ENCODE results near the gene WIZ.
"Not testable (repeated sequence)": the region's sequence is repeated elsewhere in the genome, so short reads cannot be mapped to it uniquely, and the experiment has no call there.

The WIZ gene

DNA sequence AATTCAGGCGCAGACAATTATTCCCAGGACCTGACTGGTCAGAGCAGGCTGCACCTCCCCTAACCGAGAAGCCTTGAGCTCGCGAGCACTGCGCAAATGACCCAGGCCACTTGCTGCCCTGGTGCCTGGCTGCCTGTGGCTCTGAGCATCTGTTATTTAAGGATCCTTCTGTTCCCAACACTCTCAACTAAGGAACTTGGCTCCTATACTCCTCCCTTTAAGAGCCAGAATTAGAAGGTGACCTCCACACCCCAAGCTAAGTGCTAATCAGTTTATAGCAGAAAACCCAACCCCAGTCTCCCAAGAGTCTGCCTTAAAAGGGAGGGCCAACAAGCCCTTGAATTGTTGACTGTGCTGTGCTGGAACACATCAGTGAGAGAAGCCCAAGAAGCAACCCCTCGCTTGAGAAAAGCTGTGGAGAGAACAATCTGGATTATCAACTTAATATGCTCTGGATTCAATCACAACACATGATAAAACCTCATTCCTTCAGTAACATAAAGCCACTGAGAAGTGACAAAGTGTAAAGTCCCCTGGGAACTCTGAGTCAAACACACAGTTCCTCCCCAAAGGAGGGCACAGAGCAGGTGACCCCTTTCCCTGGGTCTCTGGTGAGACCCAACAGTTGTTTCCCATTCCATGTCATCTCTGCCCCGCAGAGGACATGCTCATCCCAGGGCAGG, 45.5 kb downstream of the WIZ start:
- DNase-seq (ENCODE audit: low spot score): no peak

DNA sequence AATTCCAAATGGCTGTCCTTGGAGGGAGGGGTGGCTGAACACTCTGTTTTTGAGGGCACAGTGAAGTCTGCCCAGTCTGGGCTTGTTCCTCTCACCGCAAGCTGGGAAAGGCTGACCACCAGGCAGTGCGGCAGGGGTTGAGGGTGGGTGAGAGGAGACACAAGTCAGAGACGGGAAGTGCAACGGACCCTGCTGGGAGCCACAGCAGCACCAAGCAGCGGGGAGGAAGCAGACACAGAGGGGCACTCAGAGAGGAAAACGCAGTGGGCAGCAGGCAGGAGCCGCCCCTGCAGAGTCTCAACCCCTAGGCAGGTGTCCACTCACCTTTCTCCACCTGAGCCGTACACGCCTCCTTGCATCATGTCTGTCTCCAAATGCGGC, 46.6 kb downstream of the WIZ start:
- no peak for DNase-seq (ENCODE audit: low spot score)

DNA sequence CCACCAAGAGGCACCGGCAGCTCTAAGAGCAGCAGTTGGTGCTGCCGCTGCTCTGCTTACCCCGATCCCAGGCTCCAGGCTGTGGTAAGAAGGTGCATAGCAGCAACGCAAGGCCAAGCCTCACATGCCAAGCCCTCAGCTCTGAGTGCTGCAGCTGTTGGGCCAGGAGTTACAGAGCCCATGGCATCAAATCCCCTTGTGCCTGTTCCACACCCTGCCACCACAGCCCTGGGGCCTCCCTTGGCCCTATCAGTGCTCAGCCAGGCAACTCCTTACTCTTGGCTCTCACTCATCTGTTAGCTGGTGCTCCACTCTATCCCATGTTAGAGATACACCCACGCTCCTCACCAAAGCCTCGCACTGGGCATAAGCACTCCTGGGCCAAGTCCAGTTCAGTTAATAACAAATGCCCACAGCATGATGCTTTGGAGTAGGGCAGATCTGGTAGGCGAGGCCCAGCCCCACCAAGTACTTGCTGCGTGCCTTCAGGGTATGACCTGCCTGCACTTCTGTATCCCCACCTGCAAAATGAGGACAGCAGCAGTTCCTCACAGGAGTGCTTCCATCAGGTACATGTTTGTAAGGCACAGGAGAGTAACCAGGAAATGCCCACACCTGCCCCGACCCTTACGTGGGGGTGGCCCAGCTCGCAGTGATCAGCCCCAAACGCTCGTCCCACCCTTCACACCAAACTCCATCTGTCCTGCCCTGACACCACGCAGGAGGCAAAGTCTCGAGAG, 47.2 kb downstream of the WIZ start:
- DNase-seq (ENCODE audit: low spot score): no peak

DNA sequence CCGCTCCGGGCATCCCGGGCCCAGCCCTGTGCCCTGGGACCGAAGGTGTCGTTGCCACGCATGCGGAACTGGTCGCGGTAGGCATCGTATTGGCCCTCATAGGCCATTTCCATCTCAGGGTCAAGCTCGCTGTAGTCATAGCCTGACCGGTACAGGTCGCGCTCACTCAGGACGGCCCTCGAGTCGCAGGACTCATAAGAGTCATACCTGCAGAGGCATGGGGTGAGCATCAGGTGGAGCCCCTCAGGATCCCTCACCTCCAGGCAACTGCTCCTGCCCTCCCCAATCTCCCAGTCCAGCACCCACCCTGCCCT, 48.4 kb downstream of the WIZ start:
- DNase-seq (ENCODE audit: low spot score): no peak

DNA sequence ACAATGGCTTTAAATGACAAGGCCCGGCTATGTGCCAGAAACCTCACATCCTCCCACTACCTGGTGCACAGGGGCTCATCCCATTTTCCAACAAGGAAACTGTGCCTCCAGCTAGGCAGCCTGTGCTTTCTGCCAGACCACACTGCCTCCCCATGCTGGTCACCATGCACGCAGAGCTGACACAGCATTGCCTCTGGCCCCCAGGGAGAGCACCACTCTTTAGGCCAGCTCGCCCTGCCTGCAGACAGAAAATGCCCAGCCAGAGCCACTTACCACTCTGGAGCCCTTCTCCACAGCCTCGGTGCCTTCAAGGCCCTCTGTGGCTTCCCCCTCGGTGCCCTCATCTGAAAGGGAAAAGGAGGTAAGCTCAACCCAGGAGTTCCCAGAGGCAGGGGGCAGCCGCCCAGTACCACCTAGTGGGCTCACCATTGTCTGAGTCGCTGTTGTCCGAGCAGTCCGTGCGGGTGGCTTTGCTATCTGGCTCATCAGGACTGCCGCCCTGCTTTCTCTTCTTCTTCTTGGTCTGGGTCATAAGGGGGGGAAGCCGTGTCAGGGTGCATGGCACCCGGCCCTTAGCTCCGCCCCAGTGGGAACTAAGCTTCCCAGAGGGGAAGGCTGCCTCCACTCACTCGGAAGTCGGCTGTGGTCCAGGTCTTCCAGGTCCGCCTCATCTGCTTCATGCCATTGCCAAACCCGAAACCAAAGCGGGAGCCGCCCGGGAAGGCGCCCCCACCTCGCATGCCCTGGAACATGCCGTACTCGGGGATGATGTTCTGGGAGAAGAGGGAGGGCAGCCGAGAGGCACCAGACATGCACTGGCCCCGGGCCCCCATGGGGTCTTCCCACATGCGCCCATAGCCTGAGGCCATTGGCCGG, 49.0 kb downstream of the WIZ start:
- no peak for DNase-seq (ENCODE audit: low spot score)

DNA sequence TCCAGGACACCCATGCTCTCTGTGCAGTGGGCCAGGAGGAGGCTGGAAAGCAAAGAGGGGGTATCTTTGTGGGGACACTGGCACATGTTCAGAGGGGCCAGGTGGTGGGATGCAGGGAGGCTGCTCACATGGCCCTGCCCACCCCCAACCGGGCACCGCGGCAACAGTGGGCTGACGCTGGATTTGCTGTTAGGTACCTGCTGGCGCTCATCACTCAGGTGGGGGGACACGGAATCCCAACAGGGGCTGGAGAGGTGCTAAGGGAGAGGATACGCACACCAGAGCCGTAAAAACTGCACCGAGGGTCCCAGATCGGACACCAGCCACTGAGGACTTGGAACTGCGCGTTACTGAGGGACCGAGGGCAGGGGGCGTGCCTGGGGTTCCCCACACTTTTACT, 50.1 kb downstream of the WIZ start:
- no peak for DNase-seq (ENCODE audit: low spot score)

DNA sequence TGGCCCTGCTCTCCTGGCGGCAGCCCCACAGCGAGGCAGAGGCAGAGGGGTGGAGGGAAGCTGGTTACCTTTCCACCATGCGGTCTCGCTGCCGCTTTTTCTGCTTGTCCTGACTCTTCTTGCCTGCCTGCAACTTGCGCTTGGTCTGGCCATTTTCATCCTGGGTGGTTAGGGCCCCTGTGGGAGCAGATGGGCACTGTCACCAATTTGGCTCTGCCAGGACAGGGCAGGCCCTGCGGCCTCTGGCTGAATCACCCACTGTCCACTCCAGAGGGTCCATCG, 50.6 kb downstream of the WIZ start:
- DNase-seq (ENCODE audit: low spot score): no peak

DNA sequence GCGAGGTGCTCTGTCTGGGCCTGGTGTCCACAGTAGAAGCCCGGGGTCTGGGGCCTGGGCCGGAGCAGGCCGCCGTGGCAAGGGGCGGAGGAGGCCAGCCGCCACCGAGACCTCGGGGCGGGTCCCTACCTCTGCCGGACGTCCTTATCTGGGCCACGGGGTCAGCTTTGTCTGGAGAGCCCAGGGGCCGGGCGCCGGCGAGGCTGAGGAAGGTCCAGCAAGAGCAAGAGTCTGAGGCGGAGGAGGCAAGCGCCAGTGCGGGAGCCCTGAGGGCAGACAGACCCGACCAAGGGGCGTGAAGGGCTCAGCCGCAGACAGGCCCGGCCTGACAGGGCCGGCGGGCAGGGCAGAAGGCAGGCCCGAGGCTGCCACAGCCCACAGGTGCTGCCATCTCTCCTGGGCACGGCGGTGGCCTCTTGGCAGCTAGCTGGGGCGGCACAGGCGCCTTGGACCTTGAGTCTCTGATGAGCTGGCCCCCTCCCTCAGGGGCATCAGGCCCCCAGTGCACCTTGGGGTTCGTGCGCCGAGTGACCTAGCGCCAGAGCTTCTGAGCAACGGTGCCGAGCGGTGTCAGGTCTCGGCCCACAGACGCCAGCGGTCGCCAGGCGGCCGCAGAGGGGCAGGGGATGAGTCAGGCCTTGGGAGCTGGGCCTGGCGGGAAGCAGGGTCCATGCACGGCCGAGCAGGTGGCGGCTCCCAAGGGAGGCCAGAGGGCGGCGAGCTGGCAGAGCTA, 51.1 kb downstream of the WIZ start:
- DNase-seq (ENCODE audit: low spot score): no peak

DNA sequence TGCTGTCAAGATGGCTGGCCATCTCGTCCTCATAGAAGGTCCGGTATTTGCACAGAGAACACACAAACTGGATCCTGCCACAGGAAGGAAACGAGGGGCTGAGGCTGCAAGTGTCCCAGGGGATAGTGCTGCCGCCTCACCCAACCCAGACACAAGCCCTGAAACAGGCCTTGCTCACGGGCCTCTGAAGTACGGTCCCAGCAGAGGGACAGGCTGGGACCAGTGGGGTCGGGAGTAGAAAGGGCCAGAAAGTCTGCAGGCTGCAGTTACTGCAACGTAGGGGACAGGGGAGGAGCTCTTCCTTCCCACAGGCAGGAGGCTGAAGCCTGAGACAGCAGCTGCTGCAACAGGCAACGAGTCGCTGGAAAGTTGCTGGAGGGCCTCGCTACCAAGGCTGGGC, 52.0 kb downstream of the WIZ start:
- DNase-seq (ENCODE audit: low spot score): no peak

DNA sequence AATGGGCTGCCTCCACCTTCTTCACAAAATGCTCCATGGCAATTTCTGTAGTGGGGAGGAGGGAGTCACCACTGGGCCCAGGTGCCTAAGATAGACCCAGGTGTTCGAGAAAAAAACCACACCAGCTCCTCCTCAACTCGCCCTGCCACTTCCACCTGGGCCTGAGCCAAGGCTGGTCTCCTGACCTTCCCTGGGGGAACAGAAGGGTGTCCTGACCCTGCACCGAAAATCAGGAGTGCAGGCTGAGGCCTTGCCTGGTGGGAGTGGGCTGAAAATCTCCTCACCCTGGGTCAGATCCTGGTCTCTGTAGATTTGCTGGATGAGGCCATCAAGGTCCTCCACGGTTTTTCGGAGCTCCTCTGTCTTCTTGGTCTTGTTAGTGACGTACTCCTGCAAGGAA, 52.5 kb downstream of the WIZ start:
- no peak for DNase-seq (ENCODE audit: low spot score)

DNA sequence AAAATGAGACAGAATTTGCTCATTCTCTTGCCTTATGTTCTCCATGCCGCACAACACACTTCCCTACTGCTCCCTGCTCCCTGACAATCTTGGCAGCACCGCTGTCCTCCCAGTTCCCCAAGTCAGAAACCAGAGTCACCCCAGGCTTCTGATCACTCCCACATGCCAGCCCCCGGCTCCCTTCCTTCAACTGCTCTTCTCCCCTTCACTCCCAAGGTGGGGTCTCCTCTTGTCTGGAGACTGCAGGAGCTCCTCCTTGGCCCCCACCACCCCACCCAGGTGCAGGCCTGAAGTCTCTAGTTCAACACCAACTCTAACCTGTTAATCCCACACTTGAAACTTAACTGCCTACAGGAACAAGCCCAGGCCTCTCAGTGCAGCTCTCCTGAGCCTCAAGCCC, 53.3 kb downstream of the WIZ start:
- no peak for DNase-seq (ENCODE audit: low spot score)

DNA sequence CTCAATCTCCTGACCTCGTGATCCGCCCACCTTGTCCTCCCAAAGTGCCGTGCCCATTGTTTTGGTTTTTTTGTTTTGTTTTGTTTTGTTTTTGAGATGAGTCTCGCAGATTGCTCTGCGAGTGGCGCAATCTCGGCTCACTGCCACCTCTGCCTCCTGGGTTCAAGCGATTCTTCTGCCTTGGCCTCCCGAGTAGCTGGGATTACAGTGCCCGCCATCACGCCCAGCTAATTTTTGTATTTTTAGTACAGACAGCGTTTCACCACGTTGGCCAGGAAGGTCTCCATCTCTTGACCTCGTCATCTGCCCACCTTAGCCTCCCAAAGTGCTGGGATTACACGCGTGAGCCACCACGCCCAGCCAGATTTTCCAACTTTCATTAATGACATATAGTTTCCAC, 54.5 kb downstream of the WIZ start:
- DNase-seq (ENCODE audit: low spot score): not testable (repeated sequence)

DNA sequence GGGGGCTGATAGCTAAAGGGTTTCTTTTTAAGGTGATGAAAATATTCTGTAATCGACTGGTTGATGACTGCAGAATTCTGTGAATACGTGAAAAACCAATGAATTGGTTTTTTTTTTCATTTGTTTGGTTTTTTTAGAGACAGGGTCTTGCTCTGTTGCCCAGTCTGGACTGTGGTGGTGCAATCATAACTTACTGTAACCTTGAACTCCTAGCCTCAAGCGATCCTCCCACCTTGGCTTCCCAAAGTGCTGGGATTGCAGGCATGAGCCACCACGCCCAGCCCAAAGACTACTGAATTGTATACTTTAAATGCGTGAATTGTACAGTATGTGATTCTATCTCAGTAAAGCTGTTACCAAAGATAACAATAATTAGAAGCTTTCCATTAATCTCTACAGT, 55.3 kb downstream of the WIZ start:
- DNase-seq (ENCODE audit: low spot score): no peak

DNA sequence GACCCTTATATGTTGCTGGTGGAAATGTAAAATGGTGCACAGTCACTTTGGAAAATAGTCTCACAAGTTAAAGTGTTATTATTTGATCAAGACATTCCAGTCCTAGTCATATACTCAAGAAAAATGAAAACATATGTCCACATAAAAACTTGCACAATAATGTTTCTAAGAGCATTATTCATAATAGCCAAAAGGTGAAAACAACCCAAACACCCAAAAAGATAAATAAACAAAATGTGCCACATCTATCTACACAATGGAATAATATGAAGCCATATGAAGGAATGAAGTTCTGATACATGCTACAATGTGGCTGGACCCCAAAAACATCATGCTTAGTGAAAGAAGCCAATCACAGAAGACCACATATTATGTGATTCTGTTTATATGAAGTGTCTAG, 55.8 kb downstream of the WIZ start:
- no peak for DNase-seq (ENCODE audit: low spot score)

DNA sequence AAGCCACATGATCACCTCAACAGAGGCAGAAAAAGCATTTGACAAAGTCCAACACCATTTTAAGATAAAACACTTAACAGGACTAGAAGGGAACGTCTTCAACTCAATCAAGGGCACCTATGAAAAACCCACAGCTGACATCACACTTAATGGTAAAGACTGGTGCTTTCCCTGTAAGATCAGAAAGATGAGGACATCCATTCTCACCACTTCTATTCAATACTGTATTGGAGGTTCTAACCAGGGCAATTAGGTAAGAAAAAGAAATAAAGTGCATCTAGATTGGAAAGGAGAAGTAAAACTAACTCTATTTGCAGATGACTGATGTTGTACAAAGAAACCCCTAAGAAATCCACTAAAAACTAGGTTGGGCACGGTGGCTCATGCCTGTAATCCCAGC, 58.9 kb downstream of the WIZ start:
- DNase-seq (ENCODE audit: low spot score): no peak

DNA sequence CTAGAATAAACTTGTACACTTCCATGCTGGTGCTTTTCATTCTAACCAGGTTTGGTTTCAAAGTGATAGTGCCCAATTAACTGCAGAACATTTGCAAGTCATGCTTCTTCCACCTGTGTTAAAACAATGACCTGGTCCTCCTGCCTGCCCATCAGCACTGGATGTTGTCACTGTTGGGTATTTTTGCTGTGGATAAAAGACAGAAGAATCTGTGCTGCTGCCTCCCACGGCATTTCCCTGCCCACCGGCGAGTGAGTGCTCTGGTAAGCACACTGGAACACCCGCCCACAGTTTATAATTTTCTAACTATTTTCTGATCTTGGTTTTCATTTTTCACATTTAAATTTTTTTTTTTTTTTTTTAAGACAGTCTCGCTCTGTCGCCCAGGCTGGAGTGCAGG, 67.9 kb downstream of the WIZ start:
- DNase-seq (ENCODE audit: low spot score): no peak

DNA sequence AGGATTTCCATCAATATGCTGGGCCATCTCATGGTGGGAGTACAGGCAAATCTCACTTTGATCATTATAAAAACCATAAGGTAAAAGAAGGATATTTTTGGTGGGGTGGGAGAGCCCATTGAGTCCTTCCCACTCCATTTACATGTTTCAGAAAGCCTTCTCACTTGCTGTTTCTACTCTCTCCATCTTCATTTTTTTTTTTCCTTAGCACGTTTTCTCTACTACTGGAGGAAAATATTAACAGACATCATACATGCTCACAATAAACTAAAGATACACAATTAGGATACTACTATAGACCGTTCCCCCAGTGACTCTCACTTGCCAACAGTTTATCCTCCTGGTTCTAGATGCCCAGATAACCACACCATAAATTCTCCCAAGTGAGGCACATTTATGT, 68.3 kb downstream of the WIZ start:
- no peak for DNase-seq (ENCODE audit: low spot score)

DNA sequence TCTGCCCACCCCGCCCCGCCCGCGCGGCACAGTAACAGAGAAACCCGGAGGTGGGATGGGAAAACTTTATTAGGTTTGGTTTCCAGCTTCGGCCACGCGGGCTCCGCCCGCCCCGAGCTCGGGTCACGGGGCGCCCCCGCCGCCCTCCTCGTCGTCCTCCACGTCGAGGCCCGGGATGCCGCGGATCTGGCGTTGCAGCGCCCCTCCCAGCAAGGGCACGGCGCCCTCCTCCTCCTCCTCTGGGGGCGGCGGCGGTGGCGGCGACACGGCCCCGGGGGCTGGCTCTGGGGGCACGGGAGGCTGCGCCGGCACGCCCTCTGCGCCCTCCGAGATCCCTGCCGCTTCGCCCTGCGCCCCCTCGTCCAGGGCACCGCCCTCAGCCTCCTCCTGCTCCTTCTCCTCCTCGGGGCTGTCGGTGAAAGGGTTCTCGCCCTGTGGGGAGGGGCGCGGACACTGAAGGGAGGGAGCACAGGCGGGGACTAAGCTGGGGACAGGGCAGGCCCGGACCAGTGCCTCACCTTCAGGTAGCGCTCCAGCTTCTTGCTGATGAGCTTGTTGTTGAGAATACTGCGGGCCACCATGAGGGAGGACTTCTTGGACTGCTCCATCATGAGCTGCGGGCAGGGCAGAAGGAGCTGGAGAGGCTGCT, 69.6 kb downstream of the WIZ start:
- no peak for DNase-seq (ENCODE audit: low spot score)

DNA sequence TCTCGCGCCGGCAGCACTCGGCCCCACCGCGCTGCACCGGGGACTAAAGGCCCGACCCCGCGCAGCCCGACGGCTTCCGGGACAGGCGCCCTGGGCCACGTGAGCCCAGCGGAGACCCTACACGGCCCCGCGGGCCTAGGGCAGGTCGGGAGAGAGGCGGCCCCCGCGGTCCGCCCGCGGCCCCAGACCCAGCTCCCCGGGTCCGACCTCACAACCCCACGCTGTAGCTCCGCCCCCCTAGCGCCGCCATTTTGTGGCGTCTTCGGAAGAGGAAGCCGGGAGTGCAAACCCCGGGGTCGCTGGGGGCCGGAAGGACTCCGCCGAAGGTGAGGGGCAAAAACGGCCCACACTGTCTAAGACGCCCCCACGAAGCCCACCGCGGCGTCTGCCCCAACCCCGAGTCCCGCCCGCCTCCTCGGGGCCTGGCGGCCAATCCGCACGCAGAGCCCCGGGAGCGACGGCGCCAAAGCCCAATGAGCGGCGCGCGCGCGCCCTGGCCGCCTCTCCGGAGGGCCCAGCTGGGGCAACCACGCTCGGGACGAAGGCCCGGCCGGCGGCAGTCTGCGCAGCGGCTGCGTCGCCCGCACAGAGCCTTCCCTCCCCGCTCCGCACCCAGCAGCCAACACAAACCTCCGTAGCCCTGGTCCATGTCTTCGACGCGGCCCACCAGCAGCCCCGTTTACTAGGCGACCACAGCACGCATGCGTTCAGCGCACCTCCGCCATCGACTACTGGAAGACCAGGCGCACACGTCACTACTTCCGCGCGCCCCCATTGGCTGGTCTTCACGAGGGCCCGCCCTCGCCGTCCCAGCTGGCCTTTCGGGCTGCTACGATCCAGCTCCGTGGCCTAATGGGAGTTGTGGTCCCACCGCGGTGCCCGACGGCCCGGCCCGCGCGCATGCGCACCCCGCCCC, 70.4 kb downstream of the WIZ start, which contains the start of gene AKAP8:
AKAP8 (minus strand) TSS at position 705 of the 916 bp plus-strand sequence; CDS start at position 649, 56 bp downstream.
- peak; percentile 99 for DNase-seq (ENCODE audit: low spot score)

DNA sequence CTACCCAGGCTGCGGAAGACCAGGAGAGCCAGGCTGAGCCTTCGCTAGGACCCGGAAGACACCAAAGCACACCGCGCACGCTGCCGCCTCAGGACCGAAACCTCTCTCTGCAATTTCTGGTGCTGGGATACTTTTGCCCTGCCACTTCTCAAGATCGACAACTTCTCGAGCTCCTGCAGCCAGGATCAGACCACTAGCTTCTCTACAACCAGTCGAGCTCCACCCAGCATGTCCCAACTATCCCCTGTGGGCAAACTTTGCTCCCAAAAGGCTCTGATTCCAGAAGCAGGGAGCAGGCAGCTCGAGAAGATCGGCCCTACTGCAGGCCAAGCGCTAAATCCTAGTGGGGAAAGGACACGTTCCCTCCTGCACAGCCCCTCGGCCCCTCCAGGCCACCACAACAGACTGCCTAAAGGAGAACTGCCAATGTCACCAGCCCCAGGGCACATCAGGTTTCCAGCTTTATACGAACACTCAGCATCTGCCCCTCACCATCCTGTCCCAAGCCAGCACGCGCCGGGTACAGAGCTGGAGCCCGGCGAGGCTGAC, 71.1 kb downstream of the WIZ start:
- peak; percentile 58 for DNase-seq (ENCODE audit: low spot score)
